Skin of body (tissue), 2 donors: Measurements from ENCODE around the gene MAL. TPM values are rescaled to one million over a fixed set of nuclear protein-coding genes. Genes with fewer than 3 reads are reported as not detected.
"Not testable (repeated sequence)": the region's sequence is repeated elsewhere in the genome, so short reads cannot be mapped to it uniquely, and the experiment has no call there.

Source experiments
- DNase-seq: peaks from one replicate; lab custom pipeline; 2025; lab: John Stamatoyannopoulos, UW
- total RNA-seq: library from RNA; depleted of rRNA; stranded (reverse); fragments of >200 nt; gene quantifications from one replicate; pipeline ENCODE4 v1.2.3, GENCODE V29; 2014

The MAL gene
- total RNA-seq, 1 donor from 2014 or later: 2.4 TPM

GRCh38 chr2:95032341-95032740 lies 6.8 kb downstream of the MAL start:
- no peak for DNase-seq

- DNase-seq: no peak
Observed at GRCh38 chr2:95032868-95033603, 7.5 kb downstream of the MAL start.

GRCh38 chr2:95034221-95034620 lies 8.7 kb downstream of the MAL start:
- no peak for DNase-seq

DNA sequence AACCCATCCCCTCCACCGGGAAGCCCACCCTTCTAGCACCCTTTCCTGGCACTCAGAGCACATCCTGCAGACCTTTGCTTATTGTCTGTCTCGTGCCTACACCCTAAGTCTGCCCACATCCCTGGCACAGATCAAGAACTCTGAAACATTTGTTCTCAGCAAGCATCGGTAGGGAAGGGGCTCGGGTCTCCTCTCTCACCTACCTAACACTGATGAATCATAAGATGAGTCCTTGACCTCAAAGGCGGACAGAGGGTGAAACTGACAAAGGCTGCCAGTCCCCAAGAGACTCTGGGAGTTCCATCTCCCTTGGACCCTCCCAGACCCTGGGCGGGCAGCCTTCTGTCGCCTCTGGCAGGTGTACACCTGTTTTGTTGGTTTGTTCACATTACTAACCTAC lies 9.3 kb downstream of the MAL start:
- DNase-seq: no peak

DNA sequence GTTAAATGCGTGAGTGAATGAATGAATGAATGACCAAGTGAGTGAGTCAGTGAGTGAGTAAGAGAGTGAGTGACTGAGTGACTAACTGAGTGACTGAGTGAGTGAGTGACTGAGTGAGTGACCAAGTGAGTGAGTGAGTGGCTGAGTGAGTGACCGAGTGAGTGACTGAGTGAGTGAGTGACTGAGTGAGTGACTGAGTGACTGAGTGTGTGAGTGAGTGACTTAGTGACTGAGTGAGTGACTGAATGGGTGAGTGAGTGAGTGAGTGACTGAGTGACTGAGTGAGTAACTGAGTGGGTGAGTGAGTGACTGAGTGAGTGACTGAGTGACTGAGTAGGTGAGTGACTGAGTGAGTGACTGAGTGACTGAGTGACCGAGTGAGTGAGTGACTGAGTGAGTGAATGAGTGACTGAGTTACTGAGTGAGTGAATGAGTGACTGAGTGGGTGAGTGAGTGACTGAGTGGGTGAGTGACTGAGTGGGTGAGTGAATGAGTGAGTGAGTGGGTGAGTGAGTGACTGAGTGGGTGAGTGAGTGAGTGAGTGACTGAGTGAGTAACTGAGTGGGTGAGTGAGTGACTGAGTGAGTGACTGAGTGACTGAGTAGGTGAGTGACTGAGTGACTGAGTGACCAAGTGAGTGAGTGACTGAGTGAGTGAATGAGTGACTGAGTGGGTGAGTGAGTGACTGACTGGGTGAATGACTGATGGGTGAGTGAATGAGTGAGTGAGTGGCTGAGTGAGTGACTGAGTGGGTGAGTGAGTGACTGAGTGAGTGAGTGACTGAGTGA lies 11.3 kb downstream of the MAL start:
- DNase-seq: no peak

- no peak for DNase-seq
Observed at GRCh38 chr2:95037384-95037839, 11.9 kb downstream of the MAL start.

GRCh38 chr2:95037841-95038585 lies 12.5 kb downstream of the MAL start:
- DNase-seq: not testable (repeated sequence)

GRCh38 chr2:95038635-95039298 lies 13.3 kb downstream of the MAL start:
- no peak for DNase-seq

DNA sequence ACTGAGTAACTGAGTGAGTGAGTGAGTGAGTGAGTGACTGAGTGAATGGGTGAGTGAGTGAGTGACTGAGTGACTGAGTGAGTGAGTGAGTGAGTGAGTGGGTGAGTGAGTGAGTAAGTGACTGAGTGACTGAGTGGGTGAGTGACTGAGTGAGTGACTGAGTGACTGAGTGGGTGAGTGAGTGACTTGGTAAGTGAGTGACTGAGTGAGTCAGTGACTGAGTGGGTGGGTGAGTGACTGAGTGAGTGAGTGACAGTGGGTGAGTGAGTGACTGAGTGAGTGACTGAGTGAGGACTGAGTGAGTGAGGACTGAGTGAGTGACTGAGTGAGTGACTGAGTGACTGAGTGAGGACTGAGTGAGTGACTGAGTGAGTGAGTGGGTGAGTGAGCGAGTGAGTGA lies 13.9 kb downstream of the MAL start:
- no peak for DNase-seq

DNA sequence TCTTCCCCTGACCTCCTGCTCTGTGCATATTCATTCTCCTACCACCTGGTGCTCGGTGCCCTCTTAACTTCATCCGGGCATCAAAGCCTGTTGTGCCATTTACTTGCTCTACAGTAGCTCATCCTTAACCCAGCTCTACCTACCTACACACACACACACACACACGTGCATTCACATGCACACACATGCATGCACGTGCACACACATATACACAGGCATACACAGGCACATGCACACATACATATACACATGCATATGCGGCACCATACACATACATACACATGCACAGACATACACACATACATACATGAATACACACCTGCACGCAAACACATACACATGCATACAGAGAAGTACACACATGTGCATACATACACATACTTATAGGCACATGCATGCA lies 14.5 kb downstream of the MAL start:
- no peak for DNase-seq

GRCh38 chr2:95040426-95040825 lies 14.9 kb downstream of the MAL start:
- no peak for DNase-seq

DNA sequence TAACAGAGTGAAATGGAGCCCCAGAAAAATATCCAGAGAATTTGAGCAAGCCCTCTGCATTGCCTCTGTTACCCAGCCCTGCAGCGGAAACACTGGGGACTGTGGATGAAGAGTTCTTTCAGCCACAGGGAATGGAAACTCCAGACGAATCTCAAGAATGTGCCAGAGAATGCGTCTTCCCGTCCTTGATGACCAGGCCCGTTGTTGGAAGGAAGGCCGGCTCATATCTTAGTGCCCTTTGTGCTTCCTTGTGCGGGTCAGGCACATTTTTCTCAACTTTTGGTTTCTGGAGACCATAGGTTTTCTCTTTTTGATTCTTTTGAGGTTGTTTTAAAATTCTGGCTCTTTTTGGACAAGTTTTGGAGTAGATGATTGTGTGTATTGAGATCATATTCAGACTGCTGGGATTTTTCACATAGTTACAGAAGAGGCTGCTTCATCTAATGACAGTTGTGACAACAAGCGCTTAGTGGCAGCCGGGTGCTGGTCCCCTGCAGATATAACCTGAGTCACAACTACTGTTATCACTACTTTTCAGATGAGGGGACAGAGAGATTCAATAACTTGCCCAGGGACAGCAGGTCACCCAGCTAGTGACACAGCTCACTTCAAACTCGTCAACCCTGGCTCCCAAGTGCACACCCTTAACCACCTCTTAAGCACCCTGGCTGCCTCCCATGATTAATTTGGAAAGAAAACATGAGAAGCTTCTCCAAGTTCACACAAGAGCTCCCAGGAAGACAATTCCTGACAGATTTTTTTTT lies 15.7 kb downstream of the MAL start:
- no peak for DNase-seq

DNA sequence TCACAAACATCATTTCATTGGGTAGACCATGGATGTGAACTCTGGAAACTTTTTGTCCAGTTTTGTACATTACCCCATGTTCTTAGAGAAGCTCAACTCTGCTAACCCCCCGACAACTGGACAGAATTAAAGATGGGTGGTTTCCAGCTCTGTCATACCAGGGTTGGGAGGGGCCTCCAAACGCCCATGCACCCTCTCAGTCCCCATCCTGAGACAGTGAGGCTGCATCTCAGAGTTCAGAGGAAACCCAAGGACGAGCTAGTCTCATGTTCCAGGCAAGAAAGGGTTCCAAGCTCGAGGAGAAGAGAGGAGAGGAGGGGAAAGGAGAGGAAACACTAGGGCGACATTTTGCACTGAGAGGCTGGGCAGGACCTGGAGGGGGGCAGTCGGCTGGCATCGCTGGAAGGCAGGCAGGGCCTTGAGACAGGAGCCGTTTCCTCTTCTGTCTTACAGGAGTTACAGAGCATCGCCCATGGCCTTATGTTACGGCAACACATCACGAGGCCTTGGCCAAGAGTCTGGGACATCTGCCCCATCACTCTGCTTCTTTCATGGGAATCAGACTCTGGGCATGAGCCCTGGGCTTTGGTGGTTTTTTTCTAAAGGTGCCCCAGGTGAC lies 16.4 kb downstream of the MAL start:
- DNase-seq: no peak

- no peak for DNase-seq
Observed at GRCh38 chr2:95042472-95043271, 17.2 kb downstream of the MAL start.

- DNase-seq: no peak
Observed at GRCh38 chr2:95043300-95044093, 18.0 kb downstream of the MAL start.

DNA sequence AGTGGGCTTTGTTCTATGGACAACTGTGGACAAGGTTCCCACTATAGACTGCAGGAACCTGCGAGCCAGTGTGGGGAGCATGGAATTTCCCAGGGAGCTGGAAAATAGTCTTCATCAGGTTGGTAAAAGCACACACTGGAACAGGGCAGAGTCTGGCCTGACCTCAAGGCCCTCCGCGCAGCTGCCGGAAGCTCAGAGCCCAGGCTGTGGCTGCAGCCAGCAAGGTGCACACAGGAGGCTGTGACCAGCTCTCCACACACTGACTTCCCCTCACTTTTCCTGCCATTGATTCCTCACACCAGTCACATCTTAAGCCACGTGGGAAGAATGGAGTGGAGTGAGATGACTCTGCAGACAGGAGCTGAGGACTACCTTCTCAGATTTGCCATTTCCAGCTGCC lies 19.1 kb downstream of the MAL start:
- no peak for DNase-seq

GRCh38 chr2:95046371-95047112 lies 21.0 kb downstream of the MAL start:
- no peak for DNase-seq
